A549 (cell line): ENCODE results near the gene CD276. TPM values are rescaled to one million over a fixed set of nuclear protein-coding genes. Genes with fewer than 3 reads are reported as not detected.
A peak's percentile ranks its signal among the peaks of the same experiment; 100 is the strongest.

ENCODE experiments used
- ATAC-seq, 2 experiments: fragments of 200-7000 bp in 1 of 2; fragments of >200 bp in 1 of 2; cut with Nextera tagmentation in 1 of 2; cut with Tn5 transposase in 1 of 2; 3 replicates each; pipeline versions ENCODE4 v1.8.0 to v1.9.1; 2018 to 2020; ENCODE audit warnings: mild to moderate bottlenecking in 1 of 2, moderate library complexity in 1 of 2
- CTCF ChIA-PET: fragments of 300-600 bp; sonication (Branson Sonifier 250); formaldehyde crosslinking; extraction: SDS; loops from one replicate; lab custom pipeline; 2021; ENCODE audit warnings: antibody characterized with exemption, inconsistent platforms; lab: Yijun Ruan, JAX
- POLR2A ChIA-PET: fragments of 350-600 bp; formaldehyde crosslinking; extraction: SDS; loops from one replicate; lab custom pipeline; 2021; ENCODE audit warnings: antibody characterized with exemption, inconsistent platforms; lab: Yijun Ruan, JAX
- DNase-seq, 2 experiments: peaks; one replicate each; pipeline versions ENCODE4 v3.0.0 to v3.0.0-alpha.2; 2011 to 2016; ENCODE audit warnings: low read depth in 1 of 2, low spot score in 1 of 2
- FAIRE-seq: peaks from 2 replicates; lab custom pipeline; 2011; peaks lifted over from hg19 to GRCh38; lab: Jason Lieb, UNC
- H3K27ac ChIP-seq, 2 experiments: fragments of >200 bp; sonication (Bioruptor Twin); formaldehyde crosslinking; 3 replicates each; pipeline ENCODE4 v1.5.1; 2016 to 2017
- H3K4me1 ChIP-seq: fragments of >200 bp; sonication (Bioruptor Twin); formaldehyde crosslinking; 3 replicates; pipeline ENCODE4 v1.6.1; 2016
- H3K4me2 ChIP-seq: fragments of >200 bp; sonication (Bioruptor Twin); formaldehyde crosslinking; 3 replicates; pipeline ENCODE4 v1.6.1; 2016
- H3K4me3 ChIP-seq: fragments of >200 bp; sonication (Bioruptor Twin); formaldehyde crosslinking; 3 replicates; pipeline ENCODE4 v1.5.1; 2016
- H3K9me3 ChIP-seq: fragments of >200 bp; sonication (Bioruptor Twin); formaldehyde crosslinking; 3 replicates; pipeline ENCODE4 v1.6.1; 2016
- ATOH8 ChIP-seq: fragments of 250-450 bp; sonication (Bioruptor Pico); IDR thresholded peaks from 2 replicates; pipeline ENCODE4 v1.5.0; 2020; ENCODE audit warnings: low read depth, mild to moderate bottlenecking, moderate library complexity
- CBX2 ChIP-seq: fragments of 200-600 bp; sonication (generic); IDR thresholded peaks from 2 replicates; pipeline ENCODE4 v1.6.1; 2016; ENCODE audit warnings: low read depth, mild to moderate bottlenecking, borderline replicate concordance
- CHD2 ChIP-seq: fragments of 150-350 bp; IDR thresholded peaks from 2 replicates; pipeline ENCODE4 v1.6.1; 2014; ENCODE audit warnings: low read length; ENCODE audit not compliant: partially characterized antibody
- CTCF ChIP-seq: fragments of >200 bp; sonication (Bioruptor Twin); formaldehyde crosslinking; IDR thresholded peaks from 3 replicates; pipeline ENCODE4 v1.5.1; 2016
- FOXS1 ChIP-seq: fragments of 250-450 bp; sonication (Bioruptor Pico); IDR thresholded peaks from 2 replicates; pipeline ENCODE4 v1.5.0; 2020; ENCODE audit warnings: mild to moderate bottlenecking, moderate library complexity
- GATA3 ChIP-seq: IDR thresholded peaks from 2 replicates; pipeline ENCODE4 v1.6.1; 2012; ENCODE audit warnings: borderline replicate concordance
- HMGXB4 ChIP-seq: fragments of 250-450 bp; sonication (Bioruptor Pico); IDR thresholded peaks from 2 replicates; pipeline ENCODE4 v1.5.0; 2021; ENCODE audit warnings: mild to moderate bottlenecking, moderate library complexity, borderline replicate concordance
- HOXA7 ChIP-seq: fragments of 250-450 bp; sonication (Bioruptor Pico); IDR thresholded peaks from 2 replicates; pipeline ENCODE4 v1.5.0; 2020; ENCODE audit warnings: mild to moderate bottlenecking, moderate library complexity
- HOXB5 ChIP-seq: fragments of 250-450 bp; sonication (Bioruptor Pico); IDR thresholded peaks from 2 replicates; pipeline ENCODE4 v1.5.0; 2020; ENCODE audit warnings: mild to moderate bottlenecking, moderate library complexity
- KDM5A ChIP-seq: fragments of 200-600 bp; sonication (generic); IDR thresholded peaks from 2 replicates; pipeline ENCODE4 v1.6.1; 2016; ENCODE audit warnings: antibody characterized with exemption, mild to moderate bottlenecking
- MAX ChIP-seq: IDR thresholded peaks from 2 replicates; pipeline ENCODE4 v1.6.1; 2012
- MAZ ChIP-seq: fragments of 150-350 bp; IDR thresholded peaks from 2 replicates; pipeline ENCODE4 v1.6.1; 2014; ENCODE audit warnings: antibody characterized with exemption, low read depth, low read length, borderline replicate concordance
- POLR2A ChIP-seq: IDR thresholded peaks from 2 replicates; pipeline ENCODE4 v1.6.1; 2012; ENCODE audit warnings: mild to moderate bottlenecking, low read length
- POLR2AphosphoS2 ChIP-seq: conservative IDR thresholded peaks from 2 replicates; pipeline ENCODE4 v1.6.1; 2012; ENCODE audit warnings: low read length, improper control_type of control experiment, inconsistent platforms
- RAD21 ChIP-seq, 2 experiments: fragments of >200 bp in 1 of 2; sonication (Bioruptor Twin) in 1 of 2; formaldehyde crosslinking in 1 of 2; IDR thresholded peaks in 1 of 2; conservative IDR thresholded peaks in 1 of 2; 2 replicates in 1 of 2; 3 replicates in 1 of 2; pipeline ENCODE4 v1.6.1; 2012 to 2018; ENCODE audit warnings: inconsistent platforms in 1 of 2
- RCOR1 ChIP-seq: fragments of 150-350 bp; IDR thresholded peaks from 2 replicates; pipeline ENCODE4 v1.6.1; 2014; ENCODE audit warnings: antibody characterized with exemption, low read length, low read depth
- REST ChIP-seq: fragments of 200-600 bp; sonication (generic); IDR thresholded peaks from 2 replicates; pipeline ENCODE4 v1.6.1; 2016; ENCODE audit warnings: antibody characterized with exemption, mild to moderate bottlenecking, moderate library complexity
- SMC3 ChIP-seq: fragments of >200 bp; sonication (Bioruptor Twin); formaldehyde crosslinking; IDR thresholded peaks from 3 replicates; pipeline ENCODE4 v1.6.1; 2018; ENCODE audit warnings: inconsistent platforms
- SREBF2 ChIP-seq: fragments of 450-650 bp; IDR thresholded peaks from 2 replicates; pipeline ENCODE4 v1.6.1; 2014; ENCODE audit warnings: mild to moderate bottlenecking, moderate library complexity
- WGBS: methylation state at CpG from one replicate; pipeline ENCODE4 v1.1.6; 2017; ENCODE audit errors: missing lambda C conversion rate; 5-methylcytosine and 5-hydroxymethylcytosine counted together
- polyA plus RNA-seq, 4 experiments: library from polyadenylated mRNA; depleted of rRNA in 3 of 4; stranded (reverse); fragments of >200 nt; fragmentation: RNase III in 1 of 4; extraction: RNeasy Plus Mini Kit Qiagen cat#74134 plus additional on column Dnase treatment in 1 of 4; gene quantifications; 2 replicates in 3 of 4; 3 replicates in 1 of 4; pipeline ENCODE4 v1.2.3, GENCODE V29; 2011 to 2017

Gene CD276
- polyA plus RNA-seq, 2 of the 4 experiments (the other 2 are of a cell fraction), result 24.8 to 31.0 TPM

GRCh38 chr15:73704869-73705645 is 20.9 kb downstream of the CD276 start:
- peak; percentile 71 to 89 for ATAC-seq
- TF ChIP-seq HMGXB4 (CRISPR knock-in tag) (no peak), SMC3 (peak; percentile 47), POLR2AphosphoS2 (no peak), CTCF (peak; percentile 64), CHD2 (no peak), CBX2 (no peak), HOXA7 (CRISPR knock-in tag) (no peak), ATOH8 (CRISPR knock-in tag) (no peak), KDM5A (no peak), MAX (no peak), RAD21 (conservative IDR thresholded peaks at IDR 0.05 in 1 of 2, IDR thresholded peaks at IDR 0.05 in 1 of 2) (peak; percentile 52 to 60), REST (no peak), GATA3 (no peak), FOXS1 (no peak), HOXB5 (CRISPR knock-in tag) (no peak), POLR2A (no peak), RCOR1 (no peak), MAZ (no peak), SREBF2 (no peak)
- DNase-seq, result peak; percentile 53 to 56
- Histone ChIP-seq H3K4me2 (no peak overlapping the region), H3K9me3 (no peaks in the 10 kb centered on the region), H3K4me1 (no peaks in the 10 kb centered on the region), H3K27ac (no peak overlapping the region), H3K4me3 (no peak overlapping the region)
- POLR2A ChIA-PET, result no interaction called here
- FAIRE-seq, result no peak
- CTCF ChIA-PET, result interaction anchor here (0.6 to 13.4 kb wide), 35 partner anchors 9 to 468 kb away, joined by 3 to 214 read pairs (median 4); partner anchors contain the start of genes CD276 and NPTN
- 52% methylated on average over 9 of the region's 13 CpGs for WGBS
